HCT116 (cell line): ENCODE measurements around the gene GRID2. TPM values are rescaled to one million over a fixed set of nuclear protein-coding genes. Genes with fewer than 3 reads are reported as not detected.

Source experiments
- ATAC-seq: fragments of 200-7000 bp; cut with Tn5 transposase; 2 replicates; pipeline ENCODE4 v1.9.1; 2020; ENCODE audit warnings: mild to moderate bottlenecking, moderate library complexity
- BruUV-seq: library from RNA; stranded (reverse); fragments of 400-500 nt; replicated peaks from 2 replicates; lab custom pipeline; 2021; lab: Mats Ljungman, UMichigan
- CTCF ChIA-PET: fragments of 300-600 bp; sonication (Branson Sonifier 250); formaldehyde crosslinking; loops from one replicate; lab custom pipeline; 2021; ENCODE audit warnings: antibody characterized with exemption; lab: Charles Lee
- POLR2A ChIA-PET: fragments of 300-600, 350-600 bp; sonication (Branson Sonifier 250); formaldehyde crosslinking; loops from one replicate; lab custom pipeline; 2021; ENCODE audit warnings: antibody characterized with exemption; lab: Charles Lee
- RAD21 ChIA-PET, 2 experiments: fragments of 300-600 bp; sonication (Branson Sonifier 250); formaldehyde crosslinking; loops; one replicate each; lab custom pipeline; 2023; ENCODE audit warnings: low total read pairs in 2 of 2; ENCODE audit not compliant: uncharacterized antibody in 2 of 2, unreplicated experiment in 2 of 2, low non-redundant PET in 1 of 2; lab: Charles Lee
- DNase-seq: peaks from one replicate; pipeline ENCODE4 v3.0.0-alpha.2; 2010; ENCODE audit warnings: low read depth, low spot score
- H2AFZ ChIP-seq: fragments of 200-600 bp; shearing (Covaris generic), sonication (generic); 2 replicates; pipeline ENCODE4 v1.6.1; 2017; ENCODE audit warnings: low read depth, mixed run types, mixed read lengths, antibody characterized with exemption, low read length; ENCODE audit not compliant: poor library complexity, severe bottlenecking
- H3K27ac ChIP-seq: 2 replicates; pipeline ENCODE4 v1.5.1; 2012; ENCODE audit warnings: low read depth, low read length
- H3K27me3 ChIP-seq: fragments of 200-600 bp; sonication (generic); 2 replicates; pipeline ENCODE4 v1.6.1; 2016; ENCODE audit warnings: mixed run types, low read length, mixed read lengths; ENCODE audit not compliant: insufficient read depth
- H3K36me3 ChIP-seq, 2 experiments: fragments of 200-500 bp in 1 of 2; fragments of 200-600 bp in 1 of 2; sonication (Bioruptor generic) in 1 of 2; sonication (generic) in 1 of 2; 2 replicates each; pipeline versions ENCODE4 v1.5.1 to v1.6.1; 2014 to 2016; ENCODE audit warnings: low read length in 2 of 2, inconsistent platforms in 1 of 2, mixed read lengths in 1 of 2, mixed run types in 1 of 2; ENCODE audit not compliant: insufficient read depth in 2 of 2, control insufficient read depth in 1 of 2
- H3K4me1 ChIP-seq, 2 experiments: fragments of 200-600 bp in 1 of 2; sonication (generic) in 1 of 2; 2 replicates each; pipeline versions ENCODE4 v1.5.1 to v1.6.1; 2012 to 2017; ENCODE audit warnings: low read length in 2 of 2, inconsistent platforms in 1 of 2, mild to moderate bottlenecking in 1 of 2, mixed read lengths in 1 of 2, mixed run types in 1 of 2, moderate library complexity in 1 of 2; ENCODE audit not compliant: insufficient read depth in 2 of 2, control insufficient read depth in 1 of 2
- H3K4me2 ChIP-seq: fragments of 200-600 bp; sonication (generic); 2 replicates; pipeline ENCODE4 v1.6.1; 2017; ENCODE audit warnings: mixed run types, low read length, mixed read lengths
- H3K4me3 ChIP-seq, 2 experiments: fragments of 200-600 bp in 1 of 2; sonication (generic) in 1 of 2; replicated peaks in 1 of 2; 2 replicates each; pipeline ENCODE4 v1.5.1; 2011 to 2016; ENCODE audit warnings: low read length in 2 of 2, control low read depth in 1 of 2, low read depth in 1 of 2, mild to moderate bottlenecking in 1 of 2, mixed read lengths in 1 of 2, mixed run types in 1 of 2
- H3K79me2 ChIP-seq: fragments of 200-600 bp; sonication (generic); 2 replicates; pipeline ENCODE4 v1.6.1; 2017; ENCODE audit warnings: mild to moderate bottlenecking, mixed run types, low read length, moderate library complexity, mixed read lengths; ENCODE audit not compliant: insufficient read depth
- H3K9ac ChIP-seq: fragments of 200-600 bp; sonication (generic); 2 replicates; pipeline ENCODE4 v1.6.1; 2016; ENCODE audit warnings: low read length, mixed read lengths
- H3K9me2 ChIP-seq: fragments of 200-600 bp; sonication (generic), shearing (Covaris generic); 2 replicates; pipeline ENCODE4 v1.6.1; 2017; ENCODE audit warnings: mixed run types, mild to moderate bottlenecking, moderate library complexity; ENCODE audit not compliant: insufficient read depth
- H3K9me3 ChIP-seq, 2 experiments: fragments of 200-500 bp in 1 of 2; fragments of 200-600 bp in 1 of 2; sonication (Bioruptor generic) in 1 of 2; sonication (generic) in 1 of 2; 2 replicates each; pipeline ENCODE4 v1.6.1; 2014 to 2017; ENCODE audit warnings: low read length in 2 of 2, mixed read lengths in 2 of 2, inconsistent platforms in 1 of 2, low read depth in 1 of 2, mild to moderate bottlenecking in 1 of 2, mixed run types in 1 of 2, moderate library complexity in 1 of 2; ENCODE audit not compliant: control insufficient read depth in 1 of 2, insufficient read depth in 1 of 2
- H4K20me1 ChIP-seq: fragments of 200-600 bp; sonication (generic), shearing (Covaris generic); 2 replicates; pipeline ENCODE4 v1.6.1; 2017; ENCODE audit warnings: mixed run types, mild to moderate bottlenecking, moderate library complexity; ENCODE audit not compliant: insufficient read depth
- CBX3 ChIP-seq: IDR thresholded peaks from 2 replicates; pipeline ENCODE4 v1.6.1; 2012; ENCODE audit warnings: low read depth
- CEBPB ChIP-seq: IDR thresholded peaks from 2 replicates; pipeline ENCODE4 v1.6.1; 2012; ENCODE audit warnings: low read depth
- EGR1 ChIP-seq: IDR thresholded peaks from 2 replicates; pipeline ENCODE4 v1.6.1; 2012; ENCODE audit warnings: low read depth
- ELF1 ChIP-seq: IDR thresholded peaks from 2 replicates; pipeline ENCODE4 v1.6.1; 2012; ENCODE audit warnings: low read depth, borderline replicate concordance
- EZH2 ChIP-seq: fragments of 200-600 bp; sonication (generic); IDR thresholded peaks from 2 replicates; pipeline ENCODE4 v1.6.1; 2017; ENCODE audit warnings: antibody characterized with exemption, mixed run types
- EZH2phosphoT487 ChIP-seq: fragments of 200-600 bp; IDR thresholded peaks from 2 replicates; pipeline ENCODE4 v1.6.1; 2018; ENCODE audit warnings: antibody characterized with exemption, borderline replicate concordance
- FOSL1 ChIP-seq: IDR thresholded peaks from 2 replicates; pipeline ENCODE4 v1.6.1; 2012; ENCODE audit warnings: low read depth
- POLR2A ChIP-seq: IDR thresholded peaks from 2 replicates; pipeline ENCODE4 v1.7.0; 2011; ENCODE audit warnings: borderline replicate concordance; ENCODE audit not compliant: insufficient read depth, insufficient read length; ENCODE audit errors: extremely low read depth
- POLR2AphosphoS5 ChIP-seq: IDR thresholded peaks from 2 replicates; pipeline ENCODE4 v1.6.1; 2011; ENCODE audit warnings: mild to moderate bottlenecking, low read depth, low read length, moderate library complexity
- RAD21 ChIP-seq: IDR thresholded peaks from 2 replicates; pipeline ENCODE4 v1.6.1; 2012; ENCODE audit warnings: low read depth, mild to moderate bottlenecking
- SIN3A ChIP-seq: IDR thresholded peaks from 2 replicates; pipeline ENCODE4 v1.6.1; 2012; ENCODE audit warnings: low read depth
- SP1 ChIP-seq: IDR thresholded peaks from 2 replicates; pipeline ENCODE4 v1.6.1; 2012; ENCODE audit warnings: low read depth
- SRF ChIP-seq: IDR thresholded peaks from 2 replicates; pipeline ENCODE4 v1.6.1; 2012; ENCODE audit warnings: low read depth
- YY1 ChIP-seq: IDR thresholded peaks from 2 replicates; pipeline ENCODE4 v1.6.1; 2011; ENCODE audit warnings: low read length, low read depth, moderate library complexity, mild to moderate bottlenecking; ENCODE audit not compliant: insufficient replicate concordance; ENCODE audit errors: extremely low read depth
- ZBTB33 ChIP-seq: IDR thresholded peaks from 2 replicates; pipeline ENCODE4 v1.6.1; 2011; ENCODE audit warnings: mild to moderate bottlenecking, low read length, moderate library complexity; ENCODE audit not compliant: insufficient replicate concordance; ENCODE audit errors: extremely low read depth
- ZNF274 ChIP-seq: fragments of 200-500 bp; sonication (Bioruptor generic); IDR thresholded peaks from 2 replicates; pipeline ENCODE4 v1.6.1; 2014; ENCODE audit warnings: mild to moderate bottlenecking, low read depth, low read length, inconsistent platforms
- intact Hi-C: fragments of 100-400 bp; cut with micrococcal nuclease; formaldehyde crosslinking; loops from 2 replicates; pipeline ENCODE4 v1.10.0; 2022
- total RNA-seq: library from RNA; stranded (reverse); gene quantifications from one replicate; pipeline ENCODE4 v1.2.1, GENCODE V29; 2021; ENCODE audit not compliant: unreplicated experiment
- TF ChIP-seq, protein P1 (sequence below): IDR thresholded peaks from 2 replicates; pipeline ENCODE4 v1.6.1; 2012
- TF ChIP-seq, protein P2 (sequence below): IDR thresholded peaks from 2 replicates; pipeline ENCODE4 v1.6.1; 2012
- TF ChIP-seq, protein P3 (sequence below), 3 experiments: fragments of 200-600 bp in 1 of 3; sonication (generic) in 1 of 3; IDR thresholded peaks in 2 of 3; conservative IDR thresholded peaks in 1 of 3; 2 replicates each; pipeline ENCODE4 v1.5.1; 2012 to 2017; ENCODE audit warnings: low read depth in 2 of 3, low read length in 2 of 3, antibody characterized with exemption in 1 of 3, borderline replicate concordance in 1 of 3, control low read depth in 1 of 3, mild to moderate bottlenecking in 1 of 3, mixed read lengths in 1 of 3, mixed run types in 1 of 3, moderate library complexity in 1 of 3; ENCODE audit not compliant: insufficient read depth in 1 of 3

Gene GRID2
- total RNA-seq, 1 experiment from 2014 or later = not detected

DNA sequence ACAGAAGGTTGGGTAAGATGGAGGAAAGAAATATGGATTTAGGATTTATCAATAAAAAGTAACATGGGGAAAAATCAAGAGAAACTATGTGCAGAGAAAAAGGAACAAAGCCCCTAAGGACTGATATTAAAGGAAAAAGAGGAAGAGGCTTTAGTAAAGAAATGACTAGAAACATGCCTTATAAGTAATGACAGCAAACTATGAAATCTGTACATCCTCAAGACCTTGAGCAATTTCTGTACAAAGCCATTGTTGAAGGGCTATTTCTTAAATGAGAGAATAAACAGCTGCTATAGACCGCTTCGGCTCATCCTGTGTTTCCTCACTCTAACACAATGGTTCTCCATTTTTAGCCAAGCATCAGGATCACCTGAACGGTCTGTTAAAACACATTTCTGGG is 1344.5 kb downstream of the GRID2 start:
- no peak for ATAC-seq
- H3K9me3 ChIP-seq = no peaks in the 10 kb centered on the region
- ChIA-PET RAD21 (no interaction called here), POLR2A (no interaction called here), CTCF (no interaction called here)
- no peak overlapping the region for H3K9ac ChIP-seq
- H3K79me2 ChIP-seq = no peaks in the 10 kb centered on the region
- TF ChIP-seq EZH2 = no peak
- H3K9me2 ChIP-seq = no peaks in the 10 kb centered on the region
- DNase-seq = no peak
- H3K27me3 ChIP-seq = no peaks in the 10 kb centered on the region
- H3K4me2 ChIP-seq = no peak overlapping the region
- H2AFZ ChIP-seq = no peak overlapping the region
- H3K27ac ChIP-seq = no peak overlapping the region
- no peaks in the 10 kb centered on the region for H3K4me1 ChIP-seq
- H3K4me3 ChIP-seq = no peak overlapping the region
- intact Hi-C loops = no loop called here
- no TSS peak for BruUV-seq
- H3K36me3 ChIP-seq = no peaks in the 10 kb centered on the region
- no peaks in the 10 kb centered on the region for H4K20me1 ChIP-seq

DNA sequence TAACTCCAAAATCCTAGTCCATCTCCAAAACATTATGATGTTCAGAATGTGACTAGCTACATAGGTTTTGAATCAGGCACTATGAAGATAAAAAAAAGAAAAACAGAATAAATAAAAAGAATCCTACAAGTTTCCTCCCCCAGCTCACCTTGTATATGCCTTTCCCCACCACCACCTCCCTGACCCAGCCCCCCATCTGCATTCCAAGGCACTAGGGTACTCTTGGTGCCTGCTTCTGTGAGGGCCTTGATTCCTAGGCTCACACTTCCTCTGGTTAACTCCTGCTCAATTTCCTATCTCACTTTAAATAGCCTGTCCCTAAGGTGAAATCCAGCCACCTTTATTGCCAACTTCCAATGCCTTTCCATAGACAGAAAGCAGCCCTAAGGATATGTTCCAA is 1346.1 kb downstream of the GRID2 start:
- H3K27me3 ChIP-seq = no peaks in the 10 kb centered on the region
- no peak overlapping the region for H3K9ac ChIP-seq
- H3K27ac ChIP-seq = no peak overlapping the region
- intact Hi-C loops = no loop called here
- H3K4me1 ChIP-seq = no peaks in the 10 kb centered on the region
- CTCF ChIA-PET = no interaction called here
- no TSS peak for BruUV-seq
- no peaks in the 10 kb centered on the region for H4K20me1 ChIP-seq
- no peaks in the 10 kb centered on the region for H3K9me3 ChIP-seq
- no peak overlapping the region for H3K4me3 ChIP-seq
- H2AFZ ChIP-seq = no peak overlapping the region
- no peak for TF ChIP-seq RAD21
- no peak for TF ChIP-seq ELF1
- TF ChIP-seq ZNF274 = no peak
- TF ChIP-seq EZH2 = no peak
- no peak for TF ChIP-seq POLR2AphosphoS5
- TF ChIP-seq EGR1 = no peak
- TF ChIP-seq ZBTB33 = no peak
- TF ChIP-seq CEBPB = no peak
- no peak for TF ChIP-seq CBX3
- TF ChIP-seq, protein P1, sequence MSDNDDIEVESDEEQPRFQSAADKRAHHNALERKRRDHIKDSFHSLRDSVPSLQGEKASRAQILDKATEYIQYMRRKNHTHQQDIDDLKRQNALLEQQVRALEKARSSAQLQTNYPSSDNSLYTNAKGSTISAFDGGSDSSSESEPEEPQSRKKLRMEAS = no peak
- no peak for TF ChIP-seq POLR2A
- no peak for TF ChIP-seq SP1
- TF ChIP-seq YY1 = no peak
- TF ChIP-seq, protein P2, sequence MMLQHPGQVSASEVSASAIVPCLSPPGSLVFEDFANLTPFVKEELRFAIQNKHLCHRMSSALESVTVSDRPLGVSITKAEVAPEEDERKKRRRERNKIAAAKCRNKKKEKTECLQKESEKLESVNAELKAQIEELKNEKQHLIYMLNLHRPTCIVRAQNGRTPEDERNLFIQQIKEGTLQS = no peak
- TF ChIP-seq FOSL1 = no peak
- TF ChIP-seq, protein P3, sequence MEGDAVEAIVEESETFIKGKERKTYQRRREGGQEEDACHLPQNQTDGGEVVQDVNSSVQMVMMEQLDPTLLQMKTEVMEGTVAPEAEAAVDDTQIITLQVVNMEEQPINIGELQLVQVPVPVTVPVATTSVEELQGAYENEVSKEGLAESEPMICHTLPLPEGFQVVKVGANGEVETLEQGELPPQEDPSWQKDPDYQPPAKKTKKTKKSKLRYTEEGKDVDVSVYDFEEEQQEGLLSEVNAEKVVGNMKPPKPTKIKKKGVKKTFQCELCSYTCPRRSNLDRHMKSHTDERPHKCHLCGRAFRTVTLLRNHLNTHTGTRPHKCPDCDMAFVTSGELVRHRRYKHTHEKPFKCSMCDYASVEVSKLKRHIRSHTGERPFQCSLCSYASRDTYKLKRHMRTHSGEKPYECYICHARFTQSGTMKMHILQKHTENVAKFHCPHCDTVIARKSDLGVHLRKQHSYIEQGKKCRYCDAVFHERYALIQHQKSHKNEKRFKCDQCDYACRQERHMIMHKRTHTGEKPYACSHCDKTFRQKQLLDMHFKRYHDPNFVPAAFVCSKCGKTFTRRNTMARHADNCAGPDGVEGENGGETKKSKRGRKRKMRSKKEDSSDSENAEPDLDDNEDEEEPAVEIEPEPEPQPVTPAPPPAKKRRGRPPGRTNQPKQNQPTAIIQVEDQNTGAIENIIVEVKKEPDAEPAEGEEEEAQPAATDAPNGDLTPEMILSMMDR (IDR thresholded peaks at IDR 0.05 in 2 of 3, conservative IDR thresholded peaks at IDR 0.05 in 1 of 3; ENCODE audit: borderline replicate concordance in 1 of 3, insufficient read depth in 1 of 3, low read depth in 2 of 3, low read length in 2 of 3) = no peak
- TF ChIP-seq SIN3A = no peak
- no peak for TF ChIP-seq EZH2phosphoT487
- no peak for TF ChIP-seq SRF
- ATAC-seq (no peak), DNase-seq (no peak)
- H3K9me2 ChIP-seq = no peaks in the 10 kb centered on the region
- POLR2A ChIA-PET = no interaction called here
- RAD21 ChIA-PET = no interaction called here
- no peaks in the 10 kb centered on the region for H3K79me2 ChIP-seq
- no peak overlapping the region for H3K4me2 ChIP-seq
- H3K36me3 ChIP-seq = no peaks in the 10 kb centered on the region
